Measurements from ENCODE around the gene CARF.
A peak's percentile ranks its signal among the peaks of the same experiment; 100 is the strongest.
"Not testable (repeated sequence)": the region's sequence is repeated elsewhere in the genome, so short reads cannot be mapped to it uniquely, and the experiment has no call there.

CARF gene

GRCh38 chr2:202911512-202912341 lies at the start of gene CARF, which contains the start of gene WDR12:
Gene CARF (plus strand): TSS chr2:202912275. CDS start chr2:202941903, 29,628 bp downstream.
Gene WDR12 (minus strand): TSS chr2:202911673. CDS start chr2:202911476, 197 bp downstream.
- DNase-seq (ENCODE audit: low read depth): peak; percentile 83

GRCh38 chr2:202870431-202871299 lies 41.4 kb upstream of the CARF start:
- peak; percentile 54 for DNase-seq (ENCODE audit: low read depth)

GRCh38 chr2:202871300-202872141 lies 40.6 kb upstream of the CARF start, which contains the start of gene ICA1L:
Gene ICA1L (minus strand): TSS chr2:202871766. CDS start chr2:202829009, 42,757 bp downstream.
- peak; percentile 48 for DNase-seq (ENCODE audit: low read depth)

- no peak for DNase-seq (ENCODE audit: low read depth)
These were observed 34.4 kb upstream of the CARF start for GRCh38 chr2:202877699-202878098.

GRCh38 chr2:202881570-202881969 lies 30.5 kb upstream of the CARF start:
- no peak for DNase-seq (ENCODE audit: low read depth)

- no peak for DNase-seq (ENCODE audit: low read depth)
These were observed 27.9 kb upstream of the CARF start for GRCh38 chr2:202883987-202884675.

- no peak for DNase-seq (ENCODE audit: low read depth)
These were observed 26.9 kb upstream of the CARF start for GRCh38 chr2:202885190-202885589.

GRCh38 chr2:202905507-202905906 lies 6.6 kb upstream of the CARF start:
- not testable (repeated sequence) for DNase-seq (ENCODE audit: low read depth)

GRCh38 chr2:202908186-202908585 lies 3.9 kb upstream of the CARF start:
- no peak for DNase-seq (ENCODE audit: low read depth)

GRCh38 chr2:202909394-202910192 lies 2.5 kb upstream of the CARF start:
- no peak for DNase-seq (ENCODE audit: low read depth)

GRCh38 chr2:202910250-202910649 lies 1.8 kb upstream of the CARF start:
- not testable (repeated sequence) for DNase-seq (ENCODE audit: low read depth)

- DNase-seq (ENCODE audit: low read depth): no peak
These were observed 1.4 kb upstream of the CARF start for GRCh38 chr2:202910698-202911097.

- no peak for DNase-seq (ENCODE audit: low read depth)
These were observed 918 bp upstream of the CARF start for GRCh38 chr2:202911203-202911511.

GRCh38 chr2:202912342-202913201 lies 497 bp downstream of the CARF start:
- not testable (repeated sequence) for DNase-seq (ENCODE audit: low read depth)

GRCh38 chr2:202918860-202919259 lies 6.8 kb downstream of the CARF start:
- DNase-seq (ENCODE audit: low read depth): no peak

- no peak for DNase-seq (ENCODE audit: low read depth)
These were observed 20.5 kb downstream of the CARF start for GRCh38 chr2:202932425-202933138.

GRCh38 chr2:202933139-202933510 lies 21.1 kb downstream of the CARF start:
- DNase-seq (ENCODE audit: low read depth): no peak

GRCh38 chr2:202933958-202934357 lies 21.9 kb downstream of the CARF start:
- no peak for DNase-seq (ENCODE audit: low read depth)

- no peak for DNase-seq (ENCODE audit: low read depth)
These were observed 22.4 kb downstream of the CARF start for GRCh38 chr2:202934456-202934855.
